GM13976 (cell line): Measurements from ENCODE around the gene SH3TC2.

ENCODE experiments used
- DNase-seq: peaks from one replicate; pipeline ENCODE4 v3.0.0; 2012; ENCODE audit warnings: low spot score
- CTCF ChIP-seq: IDR thresholded peaks from 2 replicates; pipeline ENCODE4 v1.5.1; 2012; ENCODE audit warnings: borderline replicate concordance, mild to moderate bottlenecking; ENCODE audit not compliant: insufficient read depth; ENCODE audit errors: extremely low read depth, missing control alignments, control extremely low read depth
- in situ Hi-C: fragments of 300-500 bp; cut with MboI; formaldehyde crosslinking; loops from one replicate; pipeline ENCODE4 v1.12.0; 2022; ENCODE audit warnings: low sequenced_read_pairs, mixed read lengths, inconsistent platforms; ENCODE audit not compliant: unreplicated experiment

Gene SH3TC2

GRCh38 chr5:148966938-148967337 is 95.9 kb downstream of the SH3TC2 start:
- in situ Hi-C loops: loop anchor here (25.0 kb wide), 1 partner anchor 230 kb away; no protein-coding TSS in a partner anchor
- DNase-seq: no peak
- TF ChIP-seq CTCF: no peak

- no peak for TF ChIP-seq CTCF
- in situ Hi-C loops: loop anchor here (25.0 kb wide), 1 partner anchor 229 kb away; no protein-coding TSS in a partner anchor
These were observed 96.5 kb downstream of the SH3TC2 start for GRCh38 chr5:148966348-148966747.

GRCh38 chr5:148965511-148966265 is 97.2 kb downstream of the SH3TC2 start:
- no peak for DNase-seq
- TF ChIP-seq CTCF: no peak
- in situ Hi-C loops: loop anchor here (25.0 kb wide), 1 partner anchor 228 kb away; no protein-coding TSS in a partner anchor

More at GRCh38 chr5:148966348-148966747, 96.5 kb downstream of the SH3TC2 start:
- DNase-seq: no peak

- in situ Hi-C loops: loop anchor here (25.0 kb wide), 1 partner anchor 226 kb away; no protein-coding TSS in a partner anchor
- no peak for TF ChIP-seq CTCF
- no peak for DNase-seq
These were observed 99.2 kb downstream of the SH3TC2 start for GRCh38 chr5:148963664-148964063.

- TF ChIP-seq CTCF: no peak
- no peak for DNase-seq
- in situ Hi-C loops: loop anchor here (25.0 kb wide), 1 partner anchor 226 kb away; no protein-coding TSS in a partner anchor
These were observed 100.0 kb downstream of the SH3TC2 start for GRCh38 chr5:148962761-148963324.

GRCh38 chr5:148962200-148962550 is 100.7 kb downstream of the SH3TC2 start:
- in situ Hi-C loops: loop anchor here (25.0 kb wide), 1 partner anchor 225 kb away; no protein-coding TSS in a partner anchor
- DNase-seq: no peak
- TF ChIP-seq CTCF: no peak
